ENCODE measurements around the gene C10orf67. TPM values are rescaled to one million over a fixed set of nuclear protein-coding genes. Genes with fewer than 3 reads are reported as not detected.

C10orf67 gene
- total RNA-seq, 2 experiments from 2014 or later: not detected

- Histone ChIP-seq H3K9me2 (ENCODE audit: insufficient read depth, low read length) (no peaks in the 10 kb centered on the region), H3K36me3 (ENCODE audit: insufficient read depth, low read length) (no peaks in the 10 kb centered on the region), H3K4me3 (ENCODE audit: low read depth, low read length, poor library complexity, severe bottlenecking) (no peak overlapping the region), H4K20me1 (ENCODE audit: insufficient read depth, low read length) (no peaks in the 10 kb centered on the region), H3K9me3 (ENCODE audit: low read length) (no peaks in the 10 kb centered on the region), H2AFZ (ENCODE audit: low read length) (no peak overlapping the region), H3K4me1 (ENCODE audit: insufficient read depth, low read length, poor library complexity, severe bottlenecking) (no peaks in the 10 kb centered on the region), H3K27ac (ENCODE audit: low read depth, low read length, poor library complexity, severe bottlenecking) (no peak overlapping the region), H3K4me2 (ENCODE audit: low read length) (no peak overlapping the region), H3K79me2 (ENCODE audit: insufficient read depth, low read depth, low read length) (no peaks in the 10 kb centered on the region)
- DNase-seq (ENCODE audit: low spot score): no peak
- TF ChIP-seq CTCF (conservative IDR thresholded peaks at IDR 0.05; ENCODE audit: low read length): no peak
- TF ChIP-seq EZH2phosphoT487 (IDR thresholded peaks at IDR 0.05; ENCODE audit: borderline replicate concordance, low read depth, low read length): no peak
- ChIA-PET CTCF (ENCODE audit: unreplicated experiment) (interaction anchor here (1.0 kb wide), 1 partner anchor 23 kb away, joined by 3 read pairs; no protein-coding TSS in a partner anchor), POLR2A (no interaction called here)
- BruUV-seq (replicated peaks): no TSS peak
- intact Hi-C loops (cut with micrococcal nuclease; ENCODE audit: unreplicated experiment): no loop called here
Measured at GRCh38 chr10:23331567-23332301, 12.9 kb downstream of the C10orf67 start.

- Histone ChIP-seq H3K36me3 (ENCODE audit: insufficient read depth, low read length) (no peaks in the 10 kb centered on the region), H4K20me1 (ENCODE audit: insufficient read depth, low read length) (no peaks in the 10 kb centered on the region), H3K27ac (ENCODE audit: low read depth, low read length, poor library complexity, severe bottlenecking) (no peak overlapping the region), H3K79me2 (ENCODE audit: insufficient read depth, low read depth, low read length) (no peaks in the 10 kb centered on the region), H2AFZ (ENCODE audit: low read length) (no peak overlapping the region), H3K4me1 (ENCODE audit: insufficient read depth, low read length, poor library complexity, severe bottlenecking) (no peaks in the 10 kb centered on the region), H3K4me3 (ENCODE audit: low read depth, low read length, poor library complexity, severe bottlenecking) (no peak overlapping the region), H3K9me3 (ENCODE audit: low read length) (no peaks in the 10 kb centered on the region), H3K4me2 (ENCODE audit: low read length) (no peak overlapping the region), H3K9me2 (ENCODE audit: insufficient read depth, low read length) (no peaks in the 10 kb centered on the region)
- intact Hi-C loops (cut with micrococcal nuclease; ENCODE audit: unreplicated experiment): no loop called here
- POLR2A ChIA-PET: no interaction called here
- no peak for DNase-seq (ENCODE audit: low spot score)
- TF ChIP-seq EZH2phosphoT487 (IDR thresholded peaks at IDR 0.05; ENCODE audit: borderline replicate concordance, low read depth, low read length) (no peak), CTCF (conservative IDR thresholded peaks at IDR 0.05; ENCODE audit: low read length) (no peak)
- CTCF ChIA-PET (ENCODE audit: unreplicated experiment): no interaction called here
- BruUV-seq (replicated peaks): no TSS peak
Measured at GRCh38 chr10:23330948-23331347, 13.6 kb downstream of the C10orf67 start.

- TF ChIP-seq CTCF (conservative IDR thresholded peaks at IDR 0.05; ENCODE audit: low read length) (no peak), EZH2phosphoT487 (IDR thresholded peaks at IDR 0.05; ENCODE audit: borderline replicate concordance, low read depth, low read length) (no peak)
- H3K27ac ChIP-seq (ENCODE audit: low read depth, low read length, poor library complexity, severe bottlenecking): no peak overlapping the region
- no peaks in the 10 kb centered on the region for H3K9me3 ChIP-seq (ENCODE audit: low read length)
- CTCF ChIA-PET (ENCODE audit: unreplicated experiment): no interaction called here
- no peaks in the 10 kb centered on the region for H3K4me1 ChIP-seq (ENCODE audit: insufficient read depth, low read length, poor library complexity, severe bottlenecking)
- H4K20me1 ChIP-seq (ENCODE audit: insufficient read depth, low read length): no peaks in the 10 kb centered on the region
- intact Hi-C loops (cut with micrococcal nuclease; ENCODE audit: unreplicated experiment): no loop called here
- no peak overlapping the region for H3K4me3 ChIP-seq (ENCODE audit: low read depth, low read length, poor library complexity, severe bottlenecking)
- H3K9me2 ChIP-seq (ENCODE audit: insufficient read depth, low read length): no peaks in the 10 kb centered on the region
- DNase-seq (ENCODE audit: low spot score): no peak
- H3K36me3 ChIP-seq (ENCODE audit: insufficient read depth, low read length): no peaks in the 10 kb centered on the region
- no peaks in the 10 kb centered on the region for H3K79me2 ChIP-seq (ENCODE audit: insufficient read depth, low read depth, low read length)
- BruUV-seq (replicated peaks): no TSS peak
- POLR2A ChIA-PET: interaction anchor here (0.6 to 1.3 kb wide), 4 partner anchors 8 to 203 kb away, joined by 3 to 4 read pairs (median 3); no protein-coding TSS in a partner anchor
- no peak overlapping the region for H2AFZ ChIP-seq (ENCODE audit: low read length)
- H3K4me2 ChIP-seq (ENCODE audit: low read length): no peak overlapping the region
Measured at GRCh38 chr10:23326544-23327307, 17.9 kb downstream of the C10orf67 start.

Measured in OCI-LY7 (cell line).